HG02588 (cell line): ENCODE data around the gene C17orf113.

Experiments used
- ATAC-seq: cut with Tn5 transposase; IDR thresholded peaks from one replicate; pipeline ENCODE4 v1.9.1; 2021; ENCODE audit warnings: mild to moderate bottlenecking, moderate library complexity; ENCODE audit not compliant: unreplicated experiment

The C17orf113 gene

GRCh38 chr17:42072323-42073187, 22.2 kb upstream of the C17orf113 start:
- no peak for ATAC-seq

- no peak for ATAC-seq
These were observed 21.4 kb upstream of the C17orf113 start for GRCh38 chr17:42071810-42072209.

GRCh38 chr17:42068979-42069378, 18.6 kb upstream of the C17orf113 start:
- ATAC-seq, result no peak

- ATAC-seq, result no peak
These were observed 17.1 kb upstream of the C17orf113 start for GRCh38 chr17:42067371-42068091.

- no peak for ATAC-seq
These were observed 14.8 kb upstream of the C17orf113 start for GRCh38 chr17:42065201-42065600.

- ATAC-seq, result no peak
These were observed 12.3 kb upstream of the C17orf113 start for GRCh38 chr17:42062681-42063080.

GRCh38 chr17:42061646-42062487, 11.5 kb upstream of the C17orf113 start:
- no peak for ATAC-seq

GRCh38 chr17:42060231-42060630, 9.8 kb upstream of the C17orf113 start:
- ATAC-seq, result no peak

- no peak for ATAC-seq
These were observed 9.4 kb upstream of the C17orf113 start for GRCh38 chr17:42059815-42060214.

GRCh38 chr17:42058063-42058462, 7.7 kb upstream of the C17orf113 start:
- ATAC-seq, result no peak

GRCh38 chr17:42056635-42057034, 6.2 kb upstream of the C17orf113 start:
- ATAC-seq, result no peak

GRCh38 chr17:42055496-42055895, 5.1 kb upstream of the C17orf113 start:
- ATAC-seq, result no peak

GRCh38 chr17:42055027-42055426, 4.6 kb upstream of the C17orf113 start:
- no peak for ATAC-seq

- no peak for ATAC-seq
These were observed 3.5 kb upstream of the C17orf113 start for GRCh38 chr17:42053731-42054500.

- ATAC-seq, result no peak
These were observed 2.0 kb upstream of the C17orf113 start for GRCh38 chr17:42052346-42052877.

- ATAC-seq, result no peak
These were observed 1.2 kb upstream of the C17orf113 start for GRCh38 chr17:42051645-42052044.

GRCh38 chr17:42051013-42051400, 606 bp upstream of the C17orf113 start:
- no peak for ATAC-seq

- ATAC-seq, result no peak
These were observed 488 bp downstream of the C17orf113 start for GRCh38 chr17:42049834-42050392.

- ATAC-seq, result no peak
These were observed 3.1 kb downstream of the C17orf113 start for GRCh38 chr17:42047343-42047742.

- no peak for ATAC-seq
These were observed 4.7 kb downstream of the C17orf113 start for GRCh38 chr17:42045719-42046118.
